A673 (cell line): ENCODE measurements around the gene SLC28A1. TPM values are rescaled to one million over a fixed set of nuclear protein-coding genes. Genes with fewer than 3 reads are reported as not detected.
"Not testable (repeated sequence)": the region's sequence is repeated elsewhere in the genome, so short reads cannot be mapped to it uniquely, and the experiment has no call there.

Source experiments
- BruUV-seq: library from RNA; stranded (reverse); fragments of 400-500 nt; replicated peaks from 2 replicates; lab custom pipeline; 2021; lab: Mats Ljungman, UMichigan
- CTCF ChIA-PET: fragments of 300-600 bp; sonication (Branson Sonifier 250); formaldehyde crosslinking; loops from one replicate; lab custom pipeline; 2022; ENCODE audit warnings: antibody characterized with exemption; lab: Charles Lee
- POLR2A ChIA-PET: fragments of 300-600 bp; sonication (Branson Sonifier 250); formaldehyde crosslinking; loops from one replicate; lab custom pipeline; 2022; ENCODE audit warnings: antibody characterized with exemption; ENCODE audit not compliant: low non-redundant PET; lab: Charles Lee
- DNase-seq: peaks from one replicate; pipeline ENCODE4 v3.0.0-alpha.2; 2015; ENCODE audit warnings: low spot score
- H3K27ac ChIP-seq: fragments of 200-600 bp; sonication (generic); 2 replicates; pipeline ENCODE4 v1.5.1; 2016; ENCODE audit warnings: mixed run types, low read depth, mild to moderate bottlenecking, mixed read lengths, antibody characterized with exemption, low read length; ENCODE audit not compliant: poor library complexity, severe bottlenecking
- H3K27me3 ChIP-seq: fragments of 200-600 bp; sonication (generic); replicated peaks from 2 replicates; pipeline ENCODE4 v1.6.1; 2017; ENCODE audit warnings: mixed run types, low read depth, mild to moderate bottlenecking, mixed read lengths, antibody characterized with exemption, low read length; ENCODE audit not compliant: insufficient read depth, poor library complexity
- H3K36me3 ChIP-seq: fragments of 200-600 bp; sonication (generic); 2 replicates; pipeline ENCODE4 v1.6.1; 2016; ENCODE audit warnings: mixed run types, mild to moderate bottlenecking, mixed read lengths, antibody characterized with exemption, low read length; ENCODE audit not compliant: insufficient read depth, poor library complexity, severe bottlenecking
- H3K4me1 ChIP-seq: fragments of 200-600 bp; sonication (generic); 2 replicates; pipeline ENCODE4 v1.6.1; 2017; ENCODE audit warnings: mixed run types, mild to moderate bottlenecking, mixed read lengths, antibody characterized with exemption, low read length; ENCODE audit not compliant: insufficient read depth, poor library complexity, severe bottlenecking
- H3K4me3 ChIP-seq: fragments of 200-600 bp; sonication (generic); 2 replicates; pipeline ENCODE4 v1.5.1; 2016; ENCODE audit warnings: low read depth, mixed run types, mild to moderate bottlenecking, mixed read lengths, low read length; ENCODE audit not compliant: poor library complexity, severe bottlenecking
- H3K9me3 ChIP-seq: fragments of 200-600 bp; sonication (generic); 2 replicates; pipeline ENCODE4 v1.6.1; 2016; ENCODE audit warnings: mixed run types, low read depth, mild to moderate bottlenecking, mixed read lengths, antibody characterized with exemption, low read length; ENCODE audit not compliant: poor library complexity, severe bottlenecking
- CTCF ChIP-seq: fragments of 300-800, 200-600 bp; sonication (generic); conservative IDR thresholded peaks from 2 replicates; pipeline ENCODE4 v1.5.1; 2017; ENCODE audit warnings: low read depth, mild to moderate bottlenecking, antibody characterized with exemption, low read length, moderate library complexity, mixed read lengths
- EZH2 ChIP-seq: fragments of 200-600 bp; sonication (generic); IDR thresholded peaks from 2 replicates; pipeline ENCODE4 v1.6.1; 2017; ENCODE audit warnings: borderline replicate concordance, low read depth, mild to moderate bottlenecking, mixed read lengths, antibody characterized with exemption, low read length; ENCODE audit not compliant: poor library complexity, severe bottlenecking
- intact Hi-C: fragments of 100-400 bp; cut with micrococcal nuclease; formaldehyde crosslinking; loops from one replicate; pipeline ENCODE4 v1.10.0; 2022; ENCODE audit not compliant: unreplicated experiment
- total RNA-seq: library from RNA; stranded (reverse); gene quantifications from 2 replicates; pipeline ENCODE4 v1.2.3, GENCODE V29; 2021

The SLC28A1 gene
- total RNA-seq, 1 experiment from 2014 or later, result not detected

- intact Hi-C loops, result loop anchor here (10.0 kb wide), 1 partner anchor 199 kb away; no protein-coding TSS in a partner anchor
- BruUV-seq, CTCF ChIA-PET, H3K4me3 ChIP-seq, H3K4me1 ChIP-seq, H3K36me3 ChIP-seq, H3K27ac ChIP-seq, H3K27me3 ChIP-seq: not testable (repeated sequence)
- peaks cover 12% of the 10 kb centered on the region for H3K9me3 ChIP-seq
- peak; percentile 71 for DNase-seq
- TF ChIP-seq CTCF, result peak; percentile 66
- POLR2A ChIA-PET, result interaction anchor here (0.7 kb wide), 1 partner anchor 33 kb away, joined by 8 read pairs; no protein-coding TSS in a partner anchor
Measured at GRCh38 chr15:84845631-84846030, 38.8 kb upstream of the SLC28A1 start.

GRCh38 chr15:84846269-84846668 is 38.2 kb upstream of the SLC28A1 start:
- CTCF ChIA-PET, result no interaction called here
- H3K4me1 ChIP-seq, result no peaks in the 10 kb centered on the region
- intact Hi-C loops, result loop anchor here (10.0 kb wide), 1 partner anchor 199 kb away; no protein-coding TSS in a partner anchor
- no peak for DNase-seq
- H3K9me3 ChIP-seq, result peaks cover 12% of the 10 kb centered on the region
- no peak for TF ChIP-seq EZH2
- no peak for TF ChIP-seq CTCF
- no peak overlapping the region for H3K27ac ChIP-seq
- no peaks in the 10 kb centered on the region for H3K27me3 ChIP-seq
- H3K4me3 ChIP-seq, result no peak overlapping the region
- H3K36me3 ChIP-seq, result no peaks in the 10 kb centered on the region
- no TSS peak for BruUV-seq
- POLR2A ChIA-PET, result no interaction called here

GRCh38 chr15:84847382-84847781 is 37.1 kb upstream of the SLC28A1 start:
- POLR2A ChIA-PET, result no interaction called here

More at GRCh38 chr15:84847382-84847781, 37.1 kb upstream of the SLC28A1 start:
- intact Hi-C loops, result loop anchor here (10.0 kb wide), 1 partner anchor 197 kb away; no protein-coding TSS in a partner anchor
- H3K4me3 ChIP-seq, result no peak overlapping the region
- BruUV-seq, result no TSS peak
- TF ChIP-seq CTCF (no peak), EZH2 (no peak)
- H3K9me3 ChIP-seq, result peaks cover 12% of the 10 kb centered on the region
- no peaks in the 10 kb centered on the region for H3K36me3 ChIP-seq
- no peaks in the 10 kb centered on the region for H3K4me1 ChIP-seq
- H3K27me3 ChIP-seq, result no peaks in the 10 kb centered on the region
- DNase-seq, result no peak
- no peak overlapping the region for H3K27ac ChIP-seq
- CTCF ChIA-PET, result no interaction called here
